HUES64 (cell line): ENCODE results near the gene LIMD2. TPM values are rescaled to one million over a fixed set of nuclear protein-coding genes. Genes with fewer than 3 reads are reported as not detected.
"Not testable (repeated sequence)": the region's sequence is repeated elsewhere in the genome, so short reads cannot be mapped to it uniquely, and the experiment has no call there.

ENCODE experiments used
- H3K27ac ChIP-seq: 2 replicates; pipeline ENCODE4 v1.7.0; 2013; ENCODE audit warnings: low read depth, low read length, inconsistent platforms
- H3K27me3 ChIP-seq: 2 replicates; pipeline ENCODE4 v1.6.1; 2013; ENCODE audit warnings: mild to moderate bottlenecking, low read length; ENCODE audit not compliant: insufficient read depth
- H3K36me3 ChIP-seq: 2 replicates; pipeline ENCODE4 v1.6.1; 2013; ENCODE audit warnings: mild to moderate bottlenecking, low read length; ENCODE audit not compliant: insufficient read depth
- H3K4me1 ChIP-seq: 2 replicates; pipeline ENCODE4 v1.6.1; 2013; ENCODE audit warnings: mild to moderate bottlenecking, low read length, moderate library complexity; ENCODE audit not compliant: insufficient read depth
- H3K4me3 ChIP-seq: 2 replicates; pipeline ENCODE4 v1.5.1; 2013; ENCODE audit warnings: mild to moderate bottlenecking, low read length, moderate library complexity
- H3K9ac ChIP-seq: 2 replicates; pipeline ENCODE4 v1.6.1; 2013; ENCODE audit warnings: mild to moderate bottlenecking, low read depth, low read length
- H3K9me3 ChIP-seq: 2 replicates; pipeline ENCODE4 v1.6.1; 2013; ENCODE audit warnings: low read depth, low read length; ENCODE audit not compliant: insufficient read depth
- WGBS: fragments of 150-250, 120-280 bp; methylation state at CpG from one replicate; pipeline ENCODE4 v1.1.7; 2013; ENCODE audit warnings: missing lambda C conversion rate; 5-methylcytosine and 5-hydroxymethylcytosine counted together
- polyA plus RNA-seq, 2 experiments: library from polyadenylated mRNA; stranded (reverse); fragments of 50-300 nt; gene quantifications; one replicate each; pipeline ENCODE4 v1.2.3, GENCODE V29; 2013

Gene LIMD2
- polyA plus RNA-seq (2013, experiment 1 of 2): 91.0 TPM
- polyA plus RNA-seq (2013, experiment 2 of 2): 83.1 TPM

DNA sequence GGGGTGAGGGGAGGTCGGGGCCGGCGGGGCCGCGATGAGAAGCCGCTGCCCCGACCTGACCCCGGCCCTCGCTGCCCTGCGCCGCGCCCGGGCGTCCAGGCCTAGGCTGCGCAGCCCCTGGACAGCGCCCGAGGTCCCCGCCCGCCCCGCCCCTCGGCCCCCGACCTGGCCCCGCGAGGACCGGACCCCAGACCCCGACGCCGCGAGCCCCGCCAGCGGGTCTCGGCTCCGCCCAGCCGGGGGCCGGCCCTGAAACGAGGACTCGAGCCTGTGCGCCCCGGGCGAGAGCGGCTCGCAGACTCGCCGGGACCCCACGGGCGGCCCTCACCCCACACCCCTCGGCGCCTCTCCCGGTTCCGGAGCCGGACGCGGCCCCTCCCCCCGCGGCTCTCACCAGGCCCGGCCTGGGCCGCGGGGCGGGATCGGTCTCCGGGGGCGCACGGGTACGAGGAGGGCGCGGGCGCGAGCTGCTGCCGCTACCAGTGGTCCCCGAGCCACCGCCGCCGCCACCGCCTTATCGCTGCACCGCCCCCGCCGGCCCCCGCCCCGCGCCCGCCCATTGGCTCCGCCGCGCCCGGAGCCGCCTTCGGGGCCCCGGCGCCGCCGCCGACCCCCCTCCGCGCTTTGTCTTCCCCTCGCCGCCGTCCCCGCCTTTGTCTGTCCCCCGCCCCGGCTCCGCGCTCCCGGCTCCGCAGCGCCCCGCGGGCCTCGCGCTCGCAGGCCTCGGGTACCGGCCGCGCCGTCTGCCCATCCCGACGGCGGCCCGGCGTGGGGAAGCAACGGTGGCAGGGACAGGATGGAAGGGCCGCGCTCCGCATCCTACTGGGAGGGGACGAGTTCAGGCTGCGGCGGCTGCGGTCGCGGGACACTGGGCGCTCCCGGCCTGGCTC is at the start of gene LIMD2:
Gene LIMD2 (minus strand): TSS at position 488 of the 890 bp plus-strand sequence. CDS start 827 bp downstream, outside the sequence.
- Histone ChIP-seq H3K4me3 (peak within 1 kb of the TSS; percentile 69), H3K4me1 (peaks cover 10% of the 10 kb centered on the region; the same call in 1 of the 2 replicates)

DNA sequence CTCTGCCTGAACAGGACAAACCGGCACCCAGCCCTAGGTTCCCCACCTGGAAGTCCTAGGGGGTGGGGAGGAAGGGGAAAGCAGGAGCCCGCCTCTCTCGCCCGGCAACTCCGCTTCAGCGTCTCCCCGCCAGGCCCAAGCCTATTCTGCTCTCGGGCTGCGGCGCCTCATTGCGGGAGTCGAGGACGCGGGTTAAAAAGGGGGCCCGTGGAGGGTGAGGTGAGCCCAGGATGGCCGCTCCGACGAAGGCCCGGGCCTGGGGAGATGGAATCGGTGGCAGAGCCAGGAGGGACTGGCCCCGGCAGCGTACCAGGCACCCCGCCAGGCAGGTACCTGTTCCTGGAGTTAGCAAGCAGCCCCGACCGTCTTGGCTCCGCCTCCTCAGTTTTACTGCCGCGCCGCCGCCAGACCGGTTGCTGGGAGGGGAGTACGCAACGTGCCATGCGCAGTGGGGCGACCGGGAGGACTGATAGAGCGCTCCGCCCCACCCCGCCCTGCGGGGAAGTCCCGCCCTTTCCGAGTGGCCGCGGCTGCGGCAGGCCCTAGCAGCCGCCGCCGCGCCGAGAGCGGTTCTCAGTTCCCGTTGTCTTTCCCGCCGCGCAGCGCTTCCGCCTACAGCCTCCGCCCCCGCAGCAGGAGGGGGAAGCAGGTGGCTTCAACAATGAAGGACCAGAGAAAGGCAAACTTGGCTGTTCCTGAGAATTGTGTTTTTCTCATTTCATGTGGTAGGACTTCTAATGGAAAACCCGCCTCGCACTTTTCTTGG is 41.7 kb upstream of the LIMD2 start, which contains the start of gene STRADA:
Gene STRADA (minus strand): TSS at position 392 of the 766 bp plus-strand sequence. CDS start 13,430 bp downstream, outside the sequence.
- Histone ChIP-seq H3K36me3 (peaks cover 16% of the 10 kb centered on the region), H3K4me1 (0 out of 2 replicates have a peak, but pooled peaks cover 4% of the 10 kb centered on the region), H3K9ac (peak within 1 kb of the TSS; percentile 91), H3K4me3 (peak within 1 kb of the TSS; percentile 89), H3K27me3 (no peaks in the 10 kb centered on the region), H3K9me3 (no peaks in the 10 kb centered on the region), H3K27ac (peak within 1 kb of the TSS; percentile 99)
- under 1% methylated on average over 61 of the region's 61 CpGs for WGBS

More for the DNA sequence above, at the start of gene LIMD2:
- Histone ChIP-seq H3K9me3 (no peaks in the 10 kb centered on the region), H3K27ac (peak within 1 kb of the TSS; percentile 93), H3K36me3 (peaks cover 33% of the 10 kb centered on the region), H3K27me3 (peaks cover 5% of the 10 kb centered on the region), H3K9ac (peak within 1 kb of the TSS; percentile 93)
- under 1% methylated on average over 133 of the region's 133 CpGs for WGBS

DNA sequence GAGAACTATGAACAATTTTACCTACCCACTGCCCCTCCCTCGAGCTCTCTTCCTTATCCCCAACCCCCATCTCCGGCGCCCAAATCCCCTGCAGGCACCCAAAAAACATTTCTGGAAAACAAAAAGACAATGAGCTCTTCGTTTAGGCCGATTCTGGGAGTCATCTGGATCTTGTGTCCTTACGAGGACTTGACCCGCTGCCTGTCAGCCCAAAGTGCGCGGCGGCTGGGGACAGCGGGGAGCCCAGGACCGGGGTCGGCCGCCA is 41.1 kb upstream of the LIMD2 start:
- Histone ChIP-seq H3K9ac (peak overlapping the region; percentile 91), H3K27me3 (no peaks in the 10 kb centered on the region), H3K27ac (peak overlapping the region; percentile 92), H3K4me1 (0 out of 2 replicates have a peak, but pooled peaks cover 4% of the 10 kb centered on the region), H3K4me3 (peak overlapping the region; percentile 89), H3K36me3 (peaks cover 11% of the 10 kb centered on the region), H3K9me3 (no peaks in the 10 kb centered on the region)
- WGBS: 0% methylated on average over 14 of the region's 14 CpGs

DNA sequence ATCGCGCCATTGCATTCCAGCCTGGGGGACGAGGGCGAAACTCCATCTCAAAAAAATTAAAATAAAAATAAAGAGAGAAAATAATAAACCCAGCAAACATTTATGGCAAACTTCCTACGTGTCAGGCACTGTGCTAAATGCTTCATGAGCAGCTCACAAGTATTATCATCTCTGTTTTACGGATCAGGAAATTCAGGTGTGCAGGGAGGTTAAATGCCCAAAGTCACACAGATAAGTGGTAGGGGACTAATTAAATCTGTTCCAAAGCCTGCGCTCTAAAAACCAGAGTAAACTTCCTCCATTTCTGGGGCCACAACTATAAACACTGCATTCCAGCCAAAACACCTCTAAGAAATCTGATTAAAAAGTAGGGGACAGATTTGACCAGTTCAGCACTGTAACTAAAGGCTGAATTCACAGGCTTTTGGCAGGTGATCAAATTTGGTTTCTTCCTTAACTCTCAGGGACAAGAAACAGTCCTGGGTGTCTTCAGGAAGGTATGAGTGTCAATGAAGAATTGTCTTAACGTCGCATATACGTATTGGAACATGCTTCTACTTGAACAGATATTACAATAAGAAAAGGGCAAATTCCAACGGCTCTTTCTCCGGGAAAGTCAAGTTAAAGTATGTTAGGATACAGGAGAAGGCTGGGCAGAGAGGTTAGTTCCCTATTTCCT is 40.7 kb upstream of the LIMD2 start:
- Histone ChIP-seq H3K4me3 (peak overlapping the region; percentile 89), H3K9ac (peak overlapping the region; percentile 91), H3K9me3 (no peaks in the 10 kb centered on the region), H3K27me3 (no peaks in the 10 kb centered on the region), H3K27ac (peak overlapping the region; percentile 92), H3K4me1 (0 out of 2 replicates have a peak, but pooled peaks cover 4% of the 10 kb centered on the region), H3K36me3 (peaks cover 6% of the 10 kb centered on the region)
- WGBS: 50% methylated on average over 8 of the region's 12 CpGs

DNA sequence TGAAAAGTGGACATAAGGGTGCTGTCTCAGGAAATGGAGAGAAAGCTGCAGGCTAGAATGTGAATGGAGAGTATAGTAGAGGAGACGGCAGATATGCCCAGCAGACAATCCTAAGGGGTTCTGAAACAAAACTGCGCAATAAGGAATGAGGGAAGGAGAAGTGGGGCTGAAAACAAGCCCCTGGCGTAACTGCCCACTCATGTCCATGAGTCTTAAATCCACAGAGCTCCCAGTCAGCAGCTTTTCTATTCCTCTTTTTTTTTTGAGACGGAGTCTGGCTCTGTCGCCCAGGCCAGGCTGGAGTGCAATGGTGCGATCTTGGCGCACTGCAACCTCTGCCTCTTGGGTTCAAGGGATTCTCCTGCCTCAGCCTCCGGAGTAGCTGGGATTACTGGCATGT is 35.8 kb upstream of the LIMD2 start:
- Histone ChIP-seq H3K4me1 (0 out of 2 replicates have a peak, but pooled peaks cover 4% of the 10 kb centered on the region), H3K27ac (no peak overlapping the region), H3K27me3 (no peaks in the 10 kb centered on the region), H3K36me3 (no peaks in the 10 kb centered on the region), H3K9ac (no peak overlapping the region), H3K9me3 (no peaks in the 10 kb centered on the region), H3K4me3 (no peak overlapping the region)
- WGBS: 95% methylated on average over 8 of the region's 8 CpGs

DNA sequence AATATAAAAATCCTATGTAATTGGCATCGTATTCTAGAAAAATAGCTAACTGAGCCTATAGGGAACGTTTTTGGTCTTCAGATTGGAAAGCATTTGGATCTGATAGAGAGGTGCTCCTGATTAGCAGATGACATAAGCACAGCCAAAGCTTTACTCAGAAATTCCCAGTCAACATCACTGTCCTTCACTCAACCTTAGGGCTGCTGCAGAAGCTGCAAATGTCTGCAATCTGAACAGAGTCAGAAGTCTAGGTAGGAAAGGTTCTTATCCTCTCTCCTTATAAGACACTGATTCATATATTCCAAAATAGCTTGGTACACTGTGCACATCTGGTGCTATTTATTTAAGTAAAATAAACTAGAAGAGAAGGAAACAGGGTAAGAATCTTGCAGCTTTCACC is 22.5 kb upstream of the LIMD2 start:
- Histone ChIP-seq H3K4me3 (no peak overlapping the region), H3K27ac (no peak overlapping the region), H3K9ac (no peak overlapping the region), H3K4me1 (no peaks in the 10 kb centered on the region), H3K9me3 (no peaks in the 10 kb centered on the region), H3K36me3 (peaks cover 29% of the 10 kb centered on the region), H3K27me3 (no peaks in the 10 kb centered on the region)
- 95% methylated on average over 2 of the region's 2 CpGs for WGBS

DNA sequence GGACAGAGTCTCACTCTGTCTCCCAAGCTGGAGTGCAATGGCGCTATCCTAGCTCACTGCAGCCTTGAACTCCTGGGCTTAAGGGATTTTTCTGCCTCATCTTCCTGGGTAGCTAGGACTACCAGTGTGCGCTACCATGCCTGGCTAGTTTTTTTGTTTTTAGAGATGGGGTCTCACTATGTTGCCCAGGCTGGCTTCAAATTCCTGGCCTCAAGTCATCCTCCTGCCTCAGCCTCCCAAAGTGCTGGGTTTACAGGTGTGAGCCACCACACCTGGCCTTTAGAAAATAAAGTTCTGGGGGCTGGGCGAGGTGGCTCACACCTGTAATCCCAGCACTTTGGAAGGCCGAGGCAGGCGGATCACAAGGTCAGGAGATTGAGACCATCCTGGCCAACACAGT is 20.3 kb upstream of the LIMD2 start:
- not testable (repeated sequence) for H3K27ac ChIP-seq, H3K4me3 ChIP-seq, H3K9ac ChIP-seq, H3K27me3 ChIP-seq, H3K9me3 ChIP-seq, H3K4me1 ChIP-seq
- WGBS: 95% methylated on average over 5 of the region's 5 CpGs
- H3K36me3 ChIP-seq: peaks cover 21% of the 10 kb centered on the region

DNA sequence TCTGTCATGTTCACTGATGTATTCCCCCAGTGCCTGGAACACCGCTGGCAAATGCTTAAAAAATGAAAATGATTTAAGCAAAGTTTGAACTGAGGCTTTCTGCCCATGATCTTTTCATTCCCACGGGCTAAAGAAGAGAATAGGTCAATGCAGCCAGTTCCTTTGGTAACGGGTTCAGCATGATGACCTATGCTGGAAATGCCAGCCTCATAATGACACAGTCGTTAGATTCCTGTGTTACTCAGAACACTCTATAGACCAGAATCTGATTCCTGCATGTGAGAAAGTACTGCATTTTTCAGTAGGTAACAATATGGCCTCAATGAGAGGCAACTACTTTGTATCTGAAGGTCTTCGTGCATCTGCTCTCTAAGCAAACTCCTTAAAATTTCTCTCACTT is 19.1 kb upstream of the LIMD2 start:
- Histone ChIP-seq H3K27ac (no peak overlapping the region), H3K9me3 (no peaks in the 10 kb centered on the region), H3K4me1 (no peaks in the 10 kb centered on the region), H3K9ac (no peak overlapping the region), H3K36me3 (peaks cover 18% of the 10 kb centered on the region), H3K4me3 (no peak overlapping the region), H3K27me3 (no peaks in the 10 kb centered on the region)
- 93% methylated on average over 5 of the region's 5 CpGs for WGBS

DNA sequence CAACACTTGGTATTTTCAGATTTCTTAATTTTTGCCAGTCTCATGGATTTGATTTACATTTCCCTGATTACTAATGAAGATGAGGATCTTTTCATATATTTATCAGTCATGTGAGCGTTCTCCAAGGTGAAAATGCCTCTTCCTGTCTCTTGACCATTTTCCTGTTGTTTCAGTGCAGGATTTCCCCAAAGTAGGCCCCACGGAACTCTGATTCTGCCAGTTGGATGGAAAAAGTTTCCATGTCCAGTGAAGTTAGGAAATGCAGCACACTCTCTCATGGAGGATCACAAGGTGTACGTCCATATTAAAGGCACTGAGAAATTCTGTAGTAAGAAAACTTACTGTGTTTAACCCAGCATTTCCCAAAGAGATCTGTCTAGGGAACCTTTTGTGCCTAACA is 16.5 kb upstream of the LIMD2 start:
- Histone ChIP-seq H3K27ac (no peak overlapping the region), H3K9me3 (no peaks in the 10 kb centered on the region), H3K9ac (no peak overlapping the region), H3K27me3 (no peaks in the 10 kb centered on the region), H3K4me3 (no peak overlapping the region), H3K4me1 (no peaks in the 10 kb centered on the region), H3K36me3 (peaks cover 32% of the 10 kb centered on the region)
- WGBS: 95% methylated on average over 3 of the region's 3 CpGs

DNA sequence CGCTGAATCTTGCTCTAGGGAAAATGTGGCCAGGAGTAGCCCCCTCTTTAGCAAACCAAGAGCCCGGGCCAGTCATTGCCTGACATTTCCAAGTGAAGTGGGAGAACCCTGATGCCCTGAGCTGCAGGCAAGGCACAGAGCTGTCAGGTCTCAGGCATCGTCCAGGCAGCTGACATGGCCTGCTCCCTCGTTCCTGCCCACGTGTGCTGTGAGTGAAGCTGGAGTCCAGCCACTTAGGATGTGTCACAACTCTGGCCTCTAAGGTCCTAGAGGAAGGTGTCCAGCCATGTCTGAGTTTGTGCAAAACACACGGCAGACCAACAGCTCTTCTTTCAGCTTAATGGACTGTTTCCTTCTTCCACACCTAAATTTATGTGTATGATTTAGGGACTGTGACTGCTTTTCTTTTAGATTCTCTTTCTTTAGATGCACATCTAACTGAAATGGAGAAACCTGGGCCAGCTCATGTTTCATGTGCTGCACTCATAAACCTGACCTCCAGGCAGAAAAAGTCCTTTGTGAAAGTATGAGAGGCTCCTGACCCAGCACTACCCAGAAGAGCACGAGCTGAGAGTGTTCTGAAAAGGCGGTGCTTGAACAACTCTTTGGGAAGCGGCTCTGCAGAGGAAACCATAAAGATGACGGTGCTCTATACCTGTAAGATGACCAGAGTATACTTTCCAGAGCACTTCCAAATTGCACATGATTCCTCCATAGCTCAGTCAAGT is 14.8 kb upstream of the LIMD2 start:
- H3K9me3 ChIP-seq: no peaks in the 10 kb centered on the region
- H3K4me1 ChIP-seq: no peaks in the 10 kb centered on the region
- H3K9ac ChIP-seq: no peak overlapping the region
- H3K4me3 ChIP-seq: no peak overlapping the region
- H3K36me3 ChIP-seq: peaks cover 42% of the 10 kb centered on the region
- H3K27ac ChIP-seq: no peak overlapping the region
- 93% methylated on average over 10 of the region's 10 CpGs for WGBS
- no peaks in the 10 kb centered on the region for H3K27me3 ChIP-seq
